HG02763 (cell line): ENCODE measurements around the gene HOXD12.

Experiments
- ATAC-seq: cut with Tn5 transposase; IDR thresholded peaks from one replicate; pipeline ENCODE4 v1.9.1; 2021; ENCODE audit warnings: mild to moderate bottlenecking, moderate library complexity; ENCODE audit not compliant: unreplicated experiment

The HOXD12 gene

GRCh38 chr2:176080540-176081375, 18.8 kb upstream of the HOXD12 start:
- no peak for ATAC-seq

DNA sequence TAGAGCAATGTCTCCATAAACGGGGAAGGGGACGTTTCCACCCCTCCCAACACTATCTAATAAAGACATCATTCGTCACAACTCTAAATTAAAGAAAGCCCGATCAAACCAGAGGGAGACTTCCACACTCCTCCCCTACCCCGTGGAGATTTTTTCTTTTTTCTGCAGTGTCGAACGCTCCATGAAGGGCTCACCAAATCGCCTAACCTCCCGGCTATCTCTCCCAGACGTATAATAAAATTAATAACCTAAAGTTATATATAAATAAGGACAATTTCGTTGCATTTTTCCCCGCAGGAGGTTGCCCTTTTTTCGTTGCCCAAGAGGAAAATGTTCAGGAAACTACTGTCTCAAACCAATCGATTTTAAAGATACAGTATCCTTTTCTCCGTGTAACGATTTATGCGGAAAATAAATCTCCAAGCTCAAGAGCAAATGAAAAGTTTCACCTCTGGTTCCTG, 18.2 kb upstream of the HOXD12 start:
- no peak for ATAC-seq

DNA sequence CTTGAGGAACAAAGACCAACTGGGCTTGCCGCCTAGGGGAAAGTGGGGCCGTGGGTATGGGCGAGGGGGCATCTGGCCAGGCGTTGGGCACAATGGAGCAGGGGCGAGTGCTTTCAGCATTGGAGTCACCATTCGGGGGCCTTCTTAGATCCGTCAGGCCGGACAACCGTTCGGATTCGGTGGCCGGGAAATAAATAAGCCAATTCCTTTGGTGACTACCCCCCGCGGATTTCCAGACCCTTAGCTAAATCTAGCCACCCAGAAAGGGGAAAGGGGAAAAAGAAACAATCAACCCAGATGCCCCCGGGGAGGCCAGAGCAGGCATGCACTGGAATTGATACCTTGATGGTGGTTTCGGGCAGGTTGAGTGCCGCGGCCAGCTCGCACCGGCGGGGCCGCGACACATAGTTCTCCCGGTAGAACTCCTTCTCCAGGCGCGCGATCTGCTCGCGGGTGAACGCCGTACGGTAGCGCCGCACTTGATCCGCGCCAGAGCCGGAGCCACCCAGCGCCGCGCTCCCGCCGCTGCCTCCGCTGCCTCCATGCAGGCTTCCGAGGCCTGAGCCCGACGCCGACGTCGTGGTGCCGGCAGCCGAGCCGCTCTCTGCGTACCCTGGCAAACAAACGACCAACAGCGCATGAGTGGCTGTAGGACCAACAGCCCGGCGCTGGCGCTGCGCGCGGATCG, 17.6 kb upstream of the HOXD12 start:
- ATAC-seq, result no peak

DNA sequence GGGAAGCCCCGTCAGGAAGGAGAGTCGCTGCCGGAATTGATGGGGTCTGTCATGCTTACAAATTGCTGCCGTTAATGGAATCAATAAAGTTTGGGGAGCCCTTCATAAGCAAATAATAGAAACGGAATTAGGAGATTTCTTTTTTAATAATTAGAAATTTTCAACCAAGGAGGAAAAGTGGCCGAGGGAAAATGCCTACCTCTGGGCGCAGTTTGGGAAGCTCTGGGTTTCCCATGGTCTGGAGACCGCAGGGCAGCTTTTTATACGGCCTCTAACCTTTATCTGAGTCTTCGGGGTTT, 17.1 kb upstream of the HOXD12 start:
- no peak for ATAC-seq

- ATAC-seq, result no peak
Observed at GRCh38 chr2:176082824-176083751, 16.5 kb upstream of the HOXD12 start.

DNA sequence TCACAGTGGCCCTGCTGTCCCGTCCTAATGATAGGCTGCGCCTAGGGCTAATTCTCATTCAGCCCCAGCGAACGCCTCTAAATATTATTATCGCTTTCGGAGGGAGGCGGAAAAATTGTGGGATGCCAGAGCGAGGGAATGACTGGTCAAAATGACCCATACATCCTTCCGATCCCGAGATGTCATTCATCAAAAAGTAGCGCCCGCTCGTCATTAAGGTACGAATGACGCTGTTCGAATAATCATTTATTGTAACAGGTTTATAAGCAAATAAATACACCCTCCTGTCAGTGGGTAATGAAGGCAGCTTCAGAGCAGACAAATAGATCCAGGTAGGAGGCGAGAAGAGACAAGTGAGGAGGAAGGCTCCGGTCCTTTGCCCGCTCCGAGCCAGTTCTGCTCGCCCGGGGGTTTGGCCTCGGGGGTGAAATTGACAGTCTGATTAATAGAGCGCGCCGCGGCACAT, 15.8 kb upstream of the HOXD12 start, which contains the start of gene EVX2:
EVX2 (minus strand) TSS at position 167 of the 466 bp plus-strand sequence. CDS start 186 bp downstream, outside the sequence.
- no peak for ATAC-seq

- ATAC-seq, result no peak
Observed at GRCh38 chr2:176084611-176085119, 14.9 kb upstream of the HOXD12 start.

DNA sequence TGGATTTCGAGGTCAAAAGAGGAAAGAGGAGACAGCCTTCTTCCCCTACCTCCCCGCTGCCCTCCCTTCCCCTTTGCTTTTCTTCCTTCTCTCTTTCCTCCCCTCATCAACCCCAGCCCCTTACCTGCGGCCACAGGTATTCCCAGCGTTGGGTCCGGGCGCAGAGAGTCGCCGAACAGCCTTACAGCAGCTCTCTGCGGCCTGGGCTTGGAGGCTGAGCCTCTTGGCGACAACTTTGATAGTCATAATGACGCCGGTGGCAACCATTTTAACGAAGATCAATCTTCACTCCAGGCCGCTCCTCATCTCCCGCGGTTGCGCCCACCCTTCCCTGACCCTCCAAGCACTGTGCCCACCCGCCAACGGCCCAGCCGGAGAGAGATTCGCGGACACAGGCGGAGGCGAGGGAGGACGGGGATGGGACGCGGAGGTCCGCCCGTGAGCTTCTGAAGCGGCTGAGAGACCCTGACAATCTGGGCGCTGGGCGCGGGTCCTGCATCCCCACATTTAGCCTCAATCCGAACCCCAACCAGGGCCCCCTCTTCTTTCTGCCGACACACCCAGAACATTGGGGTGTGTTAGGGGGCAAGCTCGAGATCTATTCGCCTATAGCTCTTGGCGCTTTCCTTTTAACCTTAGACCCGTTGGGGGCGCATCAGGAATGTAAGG, 14.3 kb upstream of the HOXD12 start:
- no peak for ATAC-seq

DNA sequence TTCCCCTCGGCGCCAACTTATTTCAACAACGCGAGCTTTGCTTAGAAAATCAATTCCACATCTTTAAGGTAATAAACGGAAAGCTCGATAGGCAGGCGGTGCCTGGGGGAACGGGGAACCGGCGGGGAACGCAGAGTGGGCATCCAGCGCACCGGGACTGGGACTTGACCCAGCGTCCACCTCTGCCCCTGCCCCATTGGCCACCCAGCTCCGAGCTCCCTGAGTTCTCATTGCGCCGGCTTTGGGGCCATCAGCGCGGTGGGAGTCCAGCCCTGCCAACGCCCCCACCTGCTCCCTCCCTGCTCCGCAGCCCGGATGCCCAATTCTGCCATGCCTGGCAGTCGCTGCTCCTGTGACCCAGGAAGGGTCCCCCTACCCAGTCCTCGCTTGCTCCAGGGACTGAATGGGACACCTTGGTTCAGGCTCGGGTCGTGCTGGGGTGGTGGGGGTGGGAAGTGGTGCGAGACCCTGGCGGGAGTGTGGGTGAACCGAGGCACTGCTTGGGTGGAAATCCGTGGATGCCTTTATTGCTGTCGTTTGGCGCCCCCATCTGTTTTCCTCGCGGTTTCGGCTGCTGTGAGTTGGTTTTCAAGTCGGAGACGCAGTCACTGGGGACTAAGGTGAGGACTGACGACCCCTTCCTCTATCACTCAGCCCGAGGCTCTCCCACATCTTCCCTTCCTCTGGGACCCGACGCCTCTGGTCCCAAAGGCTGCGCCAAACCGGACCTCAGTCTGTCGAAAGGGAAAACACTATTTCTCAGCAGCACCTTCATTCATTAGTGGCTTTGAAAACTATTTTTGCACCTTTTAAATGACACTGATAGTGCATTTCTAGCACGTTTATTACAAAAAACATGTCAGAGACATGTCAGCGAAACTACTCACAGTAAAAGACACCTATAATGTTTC, 13.5 kb upstream of the HOXD12 start:
- ATAC-seq, result no peak

- no peak for ATAC-seq
Observed at GRCh38 chr2:176087330-176088047, 12.1 kb upstream of the HOXD12 start.

DNA sequence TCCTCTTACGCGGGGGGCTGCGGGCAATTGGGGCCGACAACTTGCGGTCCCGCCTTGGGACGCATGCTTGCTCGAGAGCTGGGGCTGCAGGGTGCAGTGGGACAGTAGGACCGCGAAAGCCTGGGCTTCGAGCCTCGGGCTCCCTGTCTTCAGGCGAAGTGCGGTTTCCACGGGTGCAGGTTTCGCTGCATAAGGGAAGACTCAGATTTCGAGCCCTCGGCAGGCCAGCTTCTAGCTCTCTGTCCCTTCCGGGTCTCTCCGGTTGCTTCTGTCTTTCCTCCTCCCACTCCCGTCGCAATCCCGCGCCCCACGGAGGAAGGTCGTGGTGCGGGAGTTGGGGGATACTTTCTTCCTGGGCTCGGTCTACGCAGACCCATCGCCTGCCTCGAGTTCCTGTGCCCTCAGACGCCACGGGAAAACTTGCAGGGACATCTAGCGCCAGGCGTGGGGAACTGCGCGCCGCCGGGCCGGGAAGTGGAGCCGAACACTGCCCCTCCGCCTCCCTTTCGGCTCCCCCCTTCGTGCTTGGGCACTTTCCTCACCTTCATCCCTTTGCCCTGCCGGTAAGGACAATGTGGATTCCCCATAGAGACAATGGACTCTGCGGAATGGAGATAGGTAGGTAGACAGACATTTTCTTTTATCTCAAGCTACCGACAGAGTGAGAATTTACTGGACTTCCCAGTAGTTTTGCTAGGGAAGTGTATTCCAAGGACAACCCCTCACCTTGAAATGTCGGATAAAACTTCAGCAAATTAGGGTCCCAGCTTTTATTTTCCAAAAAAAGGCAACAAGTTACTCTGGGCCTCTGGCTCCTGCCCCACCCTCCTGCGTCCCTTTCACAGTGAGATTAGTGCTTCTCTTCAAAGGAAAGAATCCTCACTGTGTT, 11.3 kb upstream of the HOXD12 start:
- ATAC-seq, result peak; percentile 48

GRCh38 chr2:176088937-176089842, 10.4 kb upstream of the HOXD12 start:
- ATAC-seq, result no peak

GRCh38 chr2:176089843-176090395, 9.7 kb upstream of the HOXD12 start:
- no peak for ATAC-seq

GRCh38 chr2:176090862-176091261, 8.7 kb upstream of the HOXD12 start:
- ATAC-seq, result no peak

DNA sequence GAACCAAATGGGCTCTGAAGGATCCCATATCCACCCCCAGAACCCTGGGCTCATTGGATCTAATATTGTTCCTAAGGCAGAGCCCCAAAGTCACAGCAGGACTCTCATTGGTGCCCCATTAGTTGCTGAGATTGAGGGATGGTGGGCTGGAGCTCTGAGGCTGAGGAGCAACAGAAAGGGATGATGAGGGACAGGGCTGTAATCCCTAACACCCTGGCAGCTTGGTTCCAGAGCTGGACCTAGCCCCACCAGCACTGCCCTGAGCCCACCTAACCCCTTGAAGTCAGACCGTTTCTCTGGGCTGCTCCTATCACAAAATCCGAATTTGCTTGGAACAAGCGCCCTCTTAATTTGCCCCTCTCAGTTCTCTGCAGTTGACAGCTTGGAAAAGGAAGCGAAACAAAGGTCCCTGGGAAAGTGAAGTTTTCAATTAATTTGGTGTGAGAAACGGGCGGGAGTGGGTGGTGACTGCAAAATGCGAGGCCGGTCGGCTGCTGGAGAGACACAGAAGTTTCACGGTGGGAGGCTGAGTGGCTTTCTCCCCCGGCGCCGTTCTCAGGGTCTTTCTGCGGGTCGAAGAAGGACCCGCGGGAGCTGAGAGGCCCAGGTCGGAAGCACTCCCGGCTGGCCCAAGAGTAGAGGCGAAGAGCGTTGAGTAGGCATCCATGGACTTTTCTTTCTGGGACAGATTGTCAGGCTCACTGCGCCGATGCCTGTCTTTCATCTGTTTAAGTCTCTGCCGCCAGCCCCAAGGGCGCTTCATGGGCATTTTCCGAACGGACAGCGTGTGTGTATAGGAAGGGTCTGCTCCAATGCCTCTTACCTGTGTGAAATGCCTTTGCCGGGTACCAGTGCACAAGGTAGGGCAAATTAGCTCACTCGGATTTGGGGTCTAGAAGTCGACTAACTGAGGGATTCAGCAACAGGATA, 8.0 kb upstream of the HOXD12 start:
- ATAC-seq, result no peak
